Measurements from ENCODE around the gene MLF1.
A peak's percentile ranks its signal among the peaks of the same experiment; 100 is the strongest.

Gene MLF1

GRCh38 chr3:158562674-158563073 is 8.3 kb upstream of the MLF1 start:
- no peak overlapping the region for H3K4me3 ChIP-seq (ENCODE audit: low read length)
- TF ChIP-seq, protein P1, sequence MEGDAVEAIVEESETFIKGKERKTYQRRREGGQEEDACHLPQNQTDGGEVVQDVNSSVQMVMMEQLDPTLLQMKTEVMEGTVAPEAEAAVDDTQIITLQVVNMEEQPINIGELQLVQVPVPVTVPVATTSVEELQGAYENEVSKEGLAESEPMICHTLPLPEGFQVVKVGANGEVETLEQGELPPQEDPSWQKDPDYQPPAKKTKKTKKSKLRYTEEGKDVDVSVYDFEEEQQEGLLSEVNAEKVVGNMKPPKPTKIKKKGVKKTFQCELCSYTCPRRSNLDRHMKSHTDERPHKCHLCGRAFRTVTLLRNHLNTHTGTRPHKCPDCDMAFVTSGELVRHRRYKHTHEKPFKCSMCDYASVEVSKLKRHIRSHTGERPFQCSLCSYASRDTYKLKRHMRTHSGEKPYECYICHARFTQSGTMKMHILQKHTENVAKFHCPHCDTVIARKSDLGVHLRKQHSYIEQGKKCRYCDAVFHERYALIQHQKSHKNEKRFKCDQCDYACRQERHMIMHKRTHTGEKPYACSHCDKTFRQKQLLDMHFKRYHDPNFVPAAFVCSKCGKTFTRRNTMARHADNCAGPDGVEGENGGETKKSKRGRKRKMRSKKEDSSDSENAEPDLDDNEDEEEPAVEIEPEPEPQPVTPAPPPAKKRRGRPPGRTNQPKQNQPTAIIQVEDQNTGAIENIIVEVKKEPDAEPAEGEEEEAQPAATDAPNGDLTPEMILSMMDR (IDR thresholded peaks at IDR 0.05; ENCODE audit: insufficient read depth, low read depth, low read length, missing control alignments), result no peak
- DNase-seq (ENCODE audit: low read depth), result no peak

- TF ChIP-seq, protein P1 (IDR thresholded peaks at IDR 0.05; ENCODE audit: insufficient read depth, low read depth, low read length, missing control alignments), result no peak
- H3K4me3 ChIP-seq (ENCODE audit: low read length), result no peak overlapping the region
- no peak for DNase-seq (ENCODE audit: low read depth)
These were observed 7.9 kb upstream of the MLF1 start for GRCh38 chr3:158563076-158563475.

DNA sequence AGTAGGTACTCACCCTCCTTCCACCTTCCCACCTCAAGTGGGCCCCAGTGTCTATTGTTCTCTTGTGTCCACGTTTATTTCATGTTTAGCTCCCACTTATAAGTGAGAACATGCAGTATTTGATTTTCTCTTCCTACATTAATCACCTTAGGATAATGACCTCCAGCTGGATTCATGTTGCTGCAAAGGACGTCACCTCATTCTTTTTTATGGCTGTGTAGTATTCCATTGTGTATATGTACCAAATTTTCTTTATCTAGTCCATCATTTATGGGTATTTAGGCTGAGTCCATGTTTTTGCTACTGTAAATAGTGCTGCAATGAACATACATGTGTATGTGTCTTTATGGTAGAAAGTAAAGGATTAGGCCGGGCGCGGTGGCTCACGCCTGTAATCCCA is 5.9 kb upstream of the MLF1 start:
- TF ChIP-seq, protein P1 (IDR thresholded peaks at IDR 0.05; ENCODE audit: insufficient read depth, low read depth, low read length, missing control alignments), result no peak
- H3K4me3 ChIP-seq (ENCODE audit: low read length), result no peak overlapping the region
- DNase-seq (ENCODE audit: low read depth), result no peak

- DNase-seq (ENCODE audit: low read depth), result peak; percentile 21
- no peak overlapping the region for H3K4me3 ChIP-seq (ENCODE audit: low read length)
- TF ChIP-seq, protein P1 (IDR thresholded peaks at IDR 0.05; ENCODE audit: insufficient read depth, low read depth, low read length, missing control alignments), result no peak
These were observed 2.2 kb upstream of the MLF1 start for GRCh38 chr3:158568784-158569183.

- no peak overlapping the region for H3K4me3 ChIP-seq (ENCODE audit: low read length)
- TF ChIP-seq, protein P1 (IDR thresholded peaks at IDR 0.05; ENCODE audit: insufficient read depth, low read depth, low read length, missing control alignments), result no peak
- no peak for DNase-seq (ENCODE audit: low read depth)
These were observed 1.2 kb upstream of the MLF1 start for GRCh38 chr3:158569794-158570193.

DNA sequence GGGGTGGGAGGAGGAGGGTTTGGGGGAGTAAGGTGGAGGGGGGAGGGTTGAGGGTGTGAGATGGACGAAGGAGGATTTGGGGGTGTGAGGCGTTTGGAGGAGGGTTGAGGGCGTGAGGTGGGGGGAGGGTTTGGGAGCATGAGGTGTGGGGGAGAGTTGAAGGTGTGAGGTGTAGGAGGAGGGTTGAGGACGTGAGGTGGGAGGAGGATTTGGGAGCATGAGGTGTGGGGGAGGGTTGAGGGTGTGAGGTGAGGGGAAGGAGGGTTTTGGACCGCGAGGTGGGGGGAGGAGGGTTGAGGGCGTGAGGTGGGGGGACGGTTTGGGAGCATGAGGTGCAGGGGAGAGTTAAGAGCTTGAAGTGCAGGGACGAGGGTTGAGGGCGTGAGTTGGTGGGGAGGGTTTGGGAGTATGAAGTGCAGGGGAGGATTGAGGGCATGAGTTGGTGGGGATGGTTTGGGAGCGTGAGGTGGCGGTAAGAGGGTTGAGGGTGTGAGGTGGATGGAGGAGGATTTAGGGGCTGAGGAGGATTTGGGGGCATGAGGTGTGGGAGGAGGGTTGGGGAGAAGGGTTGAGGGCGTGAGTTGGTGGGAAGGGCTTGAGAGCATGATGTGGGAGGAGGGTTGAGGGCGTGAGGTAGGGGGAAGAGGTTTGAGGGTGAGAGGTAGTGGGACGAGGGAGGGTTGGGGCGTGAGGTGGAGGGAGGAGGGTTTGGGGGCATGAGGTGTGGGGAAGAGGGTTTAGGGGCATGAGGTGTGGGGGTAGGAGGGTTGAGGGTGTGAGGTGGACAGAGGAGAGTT is 1.2 kb downstream of the MLF1 start:
- TF ChIP-seq, protein P1 (IDR thresholded peaks at IDR 0.05; ENCODE audit: insufficient read depth, low read depth, low read length, missing control alignments), result no peak

DNA sequence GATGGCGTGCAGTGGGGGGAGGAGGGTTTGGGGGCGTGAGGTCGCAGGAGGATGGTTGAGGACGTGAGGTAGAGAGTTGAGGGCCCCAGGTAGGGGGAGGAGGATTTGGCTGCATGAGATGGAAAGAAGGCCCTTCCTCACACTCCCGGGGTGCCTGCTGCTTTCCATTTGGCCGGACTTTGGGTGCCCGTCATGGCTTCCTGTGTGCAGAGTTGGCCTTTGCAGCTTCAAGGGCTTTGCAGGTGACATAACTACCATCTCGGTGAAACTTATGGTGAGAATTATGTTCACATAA is 1.7 kb downstream of the MLF1 start:
- H3K4me3 ChIP-seq (ENCODE audit: low read length), result no peak overlapping the region
- DNase-seq (ENCODE audit: low read depth), result no peak
- TF ChIP-seq, protein P1 (IDR thresholded peaks at IDR 0.05; ENCODE audit: insufficient read depth, low read depth, low read length, missing control alignments), result no peak

More for the DNA sequence above, 1.2 kb downstream of the MLF1 start:
- no peak overlapping the region for H3K4me3 ChIP-seq (ENCODE audit: low read length)
- DNase-seq (ENCODE audit: low read depth), result no peak

Data from epithelial cell of esophagus (primary cell).